H9 (cell line): ENCODE data around the gene AMH. TPM values are rescaled to one million over a fixed set of nuclear protein-coding genes. Genes with fewer than 3 reads are reported as not detected.

Experiments
- DNase-seq: peaks from one replicate; pipeline ENCODE4 v3.0.0-alpha.2; 2017
- H2AFZ ChIP-seq: one replicate; pipeline ENCODE4 v1.6.1; 2013; ENCODE audit warnings: mild to moderate bottlenecking, low read length, control low read depth, moderate library complexity
- H2AK5ac ChIP-seq: 2 replicates; pipeline ENCODE4 v1.6.1; 2013; ENCODE audit warnings: low read length, control low read depth, mixed read lengths; ENCODE audit not compliant: insufficient read length
- H2BK120ac ChIP-seq: one replicate; pipeline ENCODE4 v1.6.1; 2013; ENCODE audit warnings: low read depth, mild to moderate bottlenecking, low read length, control low read depth, inconsistent platforms; ENCODE audit not compliant: poor library complexity, severe bottlenecking
- H2BK12ac ChIP-seq: 2 replicates; pipeline ENCODE4 v1.6.1; 2013; ENCODE audit warnings: low read length, control low read depth, mixed read lengths, low read depth; ENCODE audit not compliant: insufficient read length
- H2BK15ac ChIP-seq: 2 replicates; pipeline ENCODE4 v1.6.1; 2013; ENCODE audit warnings: low read depth, low read length, control low read depth
- H2BK20ac ChIP-seq: one replicate; pipeline ENCODE4 v1.6.1; 2013; ENCODE audit warnings: low read depth, mild to moderate bottlenecking, low read length, control low read depth, inconsistent platforms; ENCODE audit not compliant: poor library complexity, severe bottlenecking
- H2BK5ac ChIP-seq: 2 replicates; pipeline ENCODE4 v1.6.1; 2013; ENCODE audit warnings: low read length, control low read depth, mixed read lengths; ENCODE audit not compliant: insufficient read length
- H3K14ac ChIP-seq: 2 replicates; pipeline ENCODE4 v1.6.1; 2013; ENCODE audit warnings: low read length, control low read depth; ENCODE audit not compliant: insufficient read depth
- H3K18ac ChIP-seq: 2 replicates; pipeline ENCODE4 v1.6.1; 2013; ENCODE audit warnings: low read depth, mild to moderate bottlenecking, mixed read lengths, low read length, control low read depth; ENCODE audit not compliant: insufficient read length
- H3K23ac ChIP-seq: 2 replicates; pipeline ENCODE4 v1.6.1; 2013; ENCODE audit warnings: low read length, control low read depth, mixed read lengths, low read depth; ENCODE audit not compliant: insufficient read length
- H3K23me2 ChIP-seq: 2 replicates; pipeline ENCODE4 v1.6.1; 2013; ENCODE audit warnings: low read depth, mild to moderate bottlenecking, mixed read lengths, low read length, control low read depth; ENCODE audit not compliant: insufficient read length, poor library complexity, severe bottlenecking
- H3K27ac ChIP-seq: 2 replicates; pipeline ENCODE4 v1.5.1; 2013; ENCODE audit warnings: low read length, control low read depth, mixed read lengths, low read depth; ENCODE audit not compliant: insufficient read length
- H3K27me3 ChIP-seq: 2 replicates; pipeline ENCODE4 v1.6.1; 2013; ENCODE audit warnings: low read length, control low read depth, inconsistent platforms; ENCODE audit not compliant: insufficient read depth
- H3K4ac ChIP-seq: 2 replicates; pipeline ENCODE4 v1.6.1; 2013; ENCODE audit warnings: low read depth, mild to moderate bottlenecking, control low read depth, inconsistent platforms, low read length, moderate library complexity
- H3K4me1 ChIP-seq: 2 replicates; pipeline ENCODE4 v1.6.1; 2013; ENCODE audit warnings: low read length, control low read depth, inconsistent platforms; ENCODE audit not compliant: insufficient read depth
- H3K4me2 ChIP-seq: 2 replicates; pipeline ENCODE4 v1.6.1; 2013; ENCODE audit warnings: low read length, control low read depth, mixed read lengths; ENCODE audit not compliant: insufficient read length, insufficient read depth
- H3K56ac ChIP-seq: 2 replicates; pipeline ENCODE4 v1.6.1; 2013; ENCODE audit warnings: low read depth, mild to moderate bottlenecking, mixed read lengths, low read length, control low read depth; ENCODE audit not compliant: insufficient read length
- H3K79me1 ChIP-seq: 2 replicates; pipeline ENCODE4 v1.6.1; 2013; ENCODE audit warnings: low read depth, mild to moderate bottlenecking, moderate library complexity, low read length, control low read depth, inconsistent platforms; ENCODE audit not compliant: insufficient read depth, poor library complexity, severe bottlenecking
- H3K79me2 ChIP-seq: 2 replicates; pipeline ENCODE4 v1.6.1; 2013; ENCODE audit warnings: low read length, control low read depth, inconsistent platforms; ENCODE audit not compliant: insufficient read depth
- H3K9ac ChIP-seq: 2 replicates; pipeline ENCODE4 v1.6.1; 2013; ENCODE audit warnings: low read length, control low read depth, mixed read lengths; ENCODE audit not compliant: insufficient read length; ENCODE audit errors: extremely low read depth
- H3K9me3 ChIP-seq: one replicate; pipeline ENCODE4 v1.6.1; 2013; ENCODE audit warnings: low read depth, low read length, inconsistent platforms; ENCODE audit not compliant: control insufficient read depth
- H3T11ph ChIP-seq: one replicate; pipeline ENCODE4 v1.6.1; 2013; ENCODE audit warnings: mild to moderate bottlenecking, low read length, control low read depth, inconsistent platforms
- H4K20me1 ChIP-seq: one replicate; pipeline ENCODE4 v1.6.1; 2013; ENCODE audit not compliant: control insufficient read depth, insufficient read length, insufficient read depth
- H4K5ac ChIP-seq: 2 replicates; pipeline ENCODE4 v1.6.1; 2013; ENCODE audit warnings: low read depth, mild to moderate bottlenecking, mixed read lengths, low read length, control low read depth; ENCODE audit not compliant: insufficient read length
- H4K8ac ChIP-seq: replicated peaks from 2 replicates; pipeline ENCODE4 v1.6.1; 2013; ENCODE audit warnings: low read length, control low read depth, mixed read lengths, low read depth; ENCODE audit not compliant: insufficient read length
- H4K91ac ChIP-seq: 2 replicates; pipeline ENCODE4 v1.6.1; 2013; ENCODE audit warnings: low read depth, mild to moderate bottlenecking, moderate library complexity, mixed read lengths, low read length, control low read depth; ENCODE audit not compliant: insufficient read length
- H3K27ac Mint-ChIP-seq, 3 experiments: 2 replicates in 2 of 3; 3 replicates in 1 of 3; pipeline ENCODE4 v1.8.0; 2020 to 2021; ENCODE audit warnings: mixed read lengths in 3 of 3, mild to moderate bottlenecking in 1 of 3, moderate library complexity in 1 of 3
- H3K27me3 Mint-ChIP-seq: 2 replicates; pipeline ENCODE4 v1.8.0; 2021; ENCODE audit warnings: low read depth, mild to moderate bottlenecking, moderate library complexity, mixed read lengths
- H3K36me3 Mint-ChIP-seq, 3 experiments: 2 replicates in 2 of 3; 3 replicates in 1 of 3; pipeline ENCODE4 v1.8.0; 2020 to 2021; ENCODE audit warnings: low read depth in 3 of 3, mixed read lengths in 3 of 3; ENCODE audit not compliant: insufficient read depth in 1 of 3
- H3K4me1 Mint-ChIP-seq, 2 experiments: 2 replicates each; pipeline ENCODE4 v1.8.0; 2020; ENCODE audit warnings: mixed read lengths in 2 of 2
- H3K4me3 Mint-ChIP-seq, 2 experiments: 2 replicates in 1 of 2; 3 replicates in 1 of 2; pipeline ENCODE4 v1.8.0; 2020 to 2021; ENCODE audit warnings: mild to moderate bottlenecking in 2 of 2, mixed read lengths in 2 of 2, moderate library complexity in 1 of 2
- H3K9me3 Mint-ChIP-seq, 2 experiments: 2 replicates in 1 of 2; 3 replicates in 1 of 2; pipeline ENCODE4 v1.8.0; 2020; ENCODE audit warnings: mild to moderate bottlenecking in 2 of 2, mixed read lengths in 2 of 2, moderate library complexity in 1 of 2
- WGBS: extraction: QIAGEN DNeasy Blood & Tissue Kit; methylation state at CpG from one replicate; pipeline ENCODE4 v1.1.7; 2013; ENCODE audit warnings: missing lambda C conversion rate, low lambda C conversion rate, mixed read lengths; ENCODE audit not compliant: insufficient read length; ENCODE audit errors: extremely low coverage; 5-methylcytosine and 5-hydroxymethylcytosine counted together
- total RNA-seq: library from RNA; stranded (reverse); gene quantifications from 2 replicates; pipeline ENCODE4 v1.2.1, GENCODE V29; 2021
- TF ChIP-seq, protein P1 (sequence below): fragments of 200-600 bp; sonication (generic); conservative IDR thresholded peaks from 3 replicates; pipeline ENCODE4 v1.8.0; 2021; ENCODE audit warnings: antibody characterized with exemption, mild to moderate bottlenecking

AMH gene
- total RNA-seq, 1 experiment from 2014 or later, result 70.7 TPM

- Histone ChIP-seq H2BK120ac (no peak overlapping the region), H2BK15ac (no peak overlapping the region), H2AFZ (no peak overlapping the region), H3K27me3 (peaks cover 5% of the 10 kb centered on the region; the same call in 1 of the 2 replicates), H3K18ac (no peak overlapping the region), H3K79me2 (no peaks in the 10 kb centered on the region), H3K4ac (no peak overlapping the region), H4K20me1 (no peaks in the 10 kb centered on the region), H3K4me2 (peak overlapping the region; percentile 35), H4K8ac (no peak overlapping the region), H3T11ph (no peak overlapping the region), H3K23ac (no peak overlapping the region), H3K27ac (no peak overlapping the region), H3K9ac (no peak overlapping the region), H3K23me2 (peaks cover 7% of the 10 kb centered on the region), H3K4me1 (no peaks in the 10 kb centered on the region), H4K91ac (no peak overlapping the region), H2BK5ac (no peak overlapping the region), H2BK12ac (no peak overlapping the region), H3K14ac (no peak overlapping the region), H3K9me3 (no peaks in the 10 kb centered on the region), H3K79me1 (no peaks in the 10 kb centered on the region), H3K56ac (no peak overlapping the region), H4K5ac (no peak overlapping the region), H2AK5ac (no peak overlapping the region), H2BK20ac (no peak overlapping the region)
- peaks cover 52% of the 10 kb centered on the region for H3K27me3 Mint-ChIP-seq
- DNase-seq, result no peak
- H3K36me3 Mint-ChIP-seq, result no peaks in the 10 kb centered on the region
- H3K27ac Mint-ChIP-seq, result no peak overlapping the region
- no peaks in the 10 kb centered on the region for H3K9me3 Mint-ChIP-seq
- WGBS, result no CpG with 5 or more reads among the region's 11 CpGs
- peaks cover 0 to 3% of the 10 kb centered on the region in 2 experiments; a peak in 1 of 4 replicates for H3K4me1 Mint-ChIP-seq
- H3K4me3 Mint-ChIP-seq, result peak overlapping the region; percentile 28 to 71
- TF ChIP-seq, protein P1, sequence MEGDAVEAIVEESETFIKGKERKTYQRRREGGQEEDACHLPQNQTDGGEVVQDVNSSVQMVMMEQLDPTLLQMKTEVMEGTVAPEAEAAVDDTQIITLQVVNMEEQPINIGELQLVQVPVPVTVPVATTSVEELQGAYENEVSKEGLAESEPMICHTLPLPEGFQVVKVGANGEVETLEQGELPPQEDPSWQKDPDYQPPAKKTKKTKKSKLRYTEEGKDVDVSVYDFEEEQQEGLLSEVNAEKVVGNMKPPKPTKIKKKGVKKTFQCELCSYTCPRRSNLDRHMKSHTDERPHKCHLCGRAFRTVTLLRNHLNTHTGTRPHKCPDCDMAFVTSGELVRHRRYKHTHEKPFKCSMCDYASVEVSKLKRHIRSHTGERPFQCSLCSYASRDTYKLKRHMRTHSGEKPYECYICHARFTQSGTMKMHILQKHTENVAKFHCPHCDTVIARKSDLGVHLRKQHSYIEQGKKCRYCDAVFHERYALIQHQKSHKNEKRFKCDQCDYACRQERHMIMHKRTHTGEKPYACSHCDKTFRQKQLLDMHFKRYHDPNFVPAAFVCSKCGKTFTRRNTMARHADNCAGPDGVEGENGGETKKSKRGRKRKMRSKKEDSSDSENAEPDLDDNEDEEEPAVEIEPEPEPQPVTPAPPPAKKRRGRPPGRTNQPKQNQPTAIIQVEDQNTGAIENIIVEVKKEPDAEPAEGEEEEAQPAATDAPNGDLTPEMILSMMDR, result no peak
Observed at GRCh38 chr19:2282862-2283237, 33.7 kb downstream of the AMH start.
